Measurements from ENCODE around the gene NRROS.
"Not testable (repeated sequence)": the region's sequence is repeated elsewhere in the genome, so short reads cannot be mapped to it uniquely, and the experiment has no call there.

NRROS gene

DNA sequence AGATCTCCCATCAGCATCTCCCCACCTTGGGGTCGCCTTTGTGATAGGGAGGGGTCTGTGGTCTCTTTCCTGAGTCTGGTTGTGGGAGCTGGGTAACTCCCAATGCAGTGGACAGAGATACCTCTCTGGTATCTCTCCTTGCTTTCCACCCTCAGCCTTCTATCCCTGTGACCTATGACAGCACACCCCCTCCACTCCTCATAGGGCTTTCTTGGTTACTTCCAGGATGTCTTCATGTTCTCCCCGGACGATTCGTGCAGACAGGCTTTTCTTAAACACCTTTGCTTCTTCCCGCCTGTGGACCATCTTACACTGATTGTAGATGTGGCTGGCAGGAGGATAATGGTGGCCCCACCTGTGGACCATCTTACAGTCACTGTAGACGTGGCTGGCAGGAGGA, 14.2 kb upstream of the NRROS start:
- no peak for DNase-seq

DNA sequence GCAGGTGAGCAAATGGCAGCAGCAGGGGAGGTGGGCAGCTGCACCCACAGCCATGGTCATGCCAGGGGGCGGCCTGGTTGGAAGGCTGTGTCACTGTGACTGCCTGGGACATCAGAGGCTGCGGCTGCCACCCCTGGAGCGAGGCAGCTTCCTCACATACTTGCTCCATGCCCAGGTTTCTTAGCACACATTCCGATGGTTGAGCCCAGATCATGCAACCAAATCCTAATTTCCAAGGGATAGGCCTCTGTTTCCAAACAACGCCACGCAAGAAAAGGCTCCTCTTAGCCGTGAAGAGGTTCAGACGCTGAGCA, 11.6 kb upstream of the NRROS start:
- DNase-seq: no peak

DNA sequence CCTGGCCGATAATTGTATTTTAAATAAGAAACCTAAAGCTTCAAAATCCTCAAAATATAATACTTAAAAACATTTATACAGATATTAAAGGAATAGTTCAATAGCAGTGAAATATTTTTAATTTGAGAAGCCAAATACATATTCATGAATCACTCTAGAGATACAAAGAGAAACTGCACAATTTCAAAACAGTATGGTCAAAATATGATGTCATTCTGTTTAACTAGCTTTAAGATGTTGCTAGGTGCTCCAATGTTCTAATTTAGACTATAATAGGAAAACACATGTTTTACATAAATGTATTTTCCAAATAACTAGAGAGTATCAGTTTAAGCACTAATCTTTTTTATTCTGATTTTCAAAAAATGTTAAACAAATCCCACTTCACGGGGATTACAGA, 10.3 kb upstream of the NRROS start:
- DNase-seq: no peak

DNA sequence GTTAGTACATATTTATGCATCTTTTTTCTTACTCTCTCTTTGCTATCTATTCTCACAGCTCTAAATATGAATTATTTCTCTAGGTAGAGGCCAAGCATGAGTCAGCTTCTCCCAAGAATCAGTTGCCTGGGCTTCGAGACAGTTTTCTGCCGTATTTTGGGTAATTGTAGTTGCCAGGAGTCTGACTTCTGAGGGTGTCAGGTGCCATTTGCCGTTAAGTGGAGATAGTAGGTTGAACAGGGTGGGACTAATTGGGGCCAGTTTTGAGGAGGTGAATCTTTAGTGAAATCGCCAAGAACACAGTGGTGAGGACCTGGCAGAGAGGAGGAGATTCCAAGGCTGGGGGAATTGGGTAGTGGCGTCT, 7.8 kb upstream of the NRROS start:
- DNase-seq: no peak

DNA sequence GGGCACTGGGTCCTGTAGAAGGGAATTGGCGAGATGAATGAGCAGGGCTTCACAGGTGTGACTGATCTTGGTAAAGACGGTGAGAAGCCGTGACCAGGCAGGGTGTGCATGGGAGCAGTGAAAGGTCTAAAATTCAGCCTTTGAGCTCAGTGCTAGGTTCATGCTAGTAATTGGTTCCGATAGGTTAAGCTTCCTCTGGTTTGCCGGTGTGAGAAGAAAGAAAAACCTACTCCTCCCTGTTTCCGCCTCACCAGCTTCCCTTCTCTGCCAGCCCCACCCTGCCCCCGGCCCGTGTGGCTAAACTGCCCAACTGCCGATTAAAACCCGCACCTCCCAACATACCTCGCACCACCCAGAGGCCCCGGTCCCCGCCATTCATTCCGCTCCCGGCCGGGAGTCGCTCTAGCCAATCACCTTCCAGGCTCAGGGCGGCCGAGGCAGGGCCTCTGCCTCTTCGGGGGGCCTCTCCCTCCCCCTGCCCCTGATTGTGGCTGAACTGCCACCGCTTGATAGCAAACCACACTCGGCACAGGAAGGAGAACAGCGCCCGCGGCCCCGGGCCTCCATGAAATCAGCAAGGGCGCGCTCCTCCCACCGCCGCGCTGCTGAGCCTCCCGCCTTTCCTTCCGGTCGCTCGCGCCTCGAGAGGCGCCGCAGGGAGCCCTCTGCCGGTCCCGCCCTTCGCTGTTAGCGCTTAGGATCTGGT, 7.3 kb upstream of the NRROS start:
- DNase-seq: peak; percentile 90

DNA sequence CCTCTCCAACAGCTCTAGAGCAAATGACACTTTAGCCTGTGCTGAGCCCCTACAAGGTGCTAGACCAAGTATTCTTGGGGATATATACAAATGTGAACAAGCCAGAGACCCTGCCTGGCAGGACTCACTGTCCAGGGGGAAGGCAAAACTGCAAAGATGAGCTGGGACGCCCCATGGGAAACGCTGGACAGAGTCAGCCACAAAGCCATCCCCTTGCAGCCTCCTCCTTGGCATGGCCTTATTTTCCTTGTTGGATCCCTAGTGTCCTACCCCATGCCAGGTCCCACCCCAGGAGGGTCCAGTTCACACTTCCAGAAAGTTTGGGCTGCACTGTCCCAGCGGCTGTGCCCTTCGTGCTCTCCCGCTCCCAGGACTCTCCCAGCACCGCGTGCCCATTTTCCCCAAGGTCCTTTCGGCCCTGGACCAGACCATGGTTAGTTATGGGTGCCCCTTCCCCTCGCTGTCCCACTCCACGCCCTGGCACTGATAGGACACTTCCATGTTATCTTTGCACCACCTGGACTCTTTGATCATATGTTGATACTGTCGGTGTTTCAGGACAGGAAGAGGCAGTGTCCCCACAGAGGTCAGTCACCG, 5.8 kb upstream of the NRROS start:
- no peak for DNase-seq

DNA sequence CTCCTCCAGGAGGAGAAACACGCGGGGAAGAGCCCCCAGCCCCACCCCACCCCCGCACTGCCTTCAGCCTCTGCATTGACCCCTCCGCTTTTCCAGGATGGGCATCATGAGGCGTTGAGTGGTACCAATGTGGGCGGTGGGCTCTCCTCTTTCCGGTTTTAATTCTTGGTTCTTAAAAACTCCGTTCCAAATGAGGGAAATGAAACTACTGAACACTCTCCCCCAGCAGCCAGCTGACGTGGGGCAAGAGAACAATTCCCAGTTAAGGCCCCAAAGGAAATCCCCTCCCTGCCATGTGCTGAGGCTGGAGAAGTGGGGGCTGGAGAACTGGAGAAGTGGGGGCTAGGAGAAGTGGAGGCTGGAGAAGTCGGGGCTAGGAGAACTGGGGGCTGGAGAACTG, 5.3 kb upstream of the NRROS start:
- no peak for DNase-seq

DNA sequence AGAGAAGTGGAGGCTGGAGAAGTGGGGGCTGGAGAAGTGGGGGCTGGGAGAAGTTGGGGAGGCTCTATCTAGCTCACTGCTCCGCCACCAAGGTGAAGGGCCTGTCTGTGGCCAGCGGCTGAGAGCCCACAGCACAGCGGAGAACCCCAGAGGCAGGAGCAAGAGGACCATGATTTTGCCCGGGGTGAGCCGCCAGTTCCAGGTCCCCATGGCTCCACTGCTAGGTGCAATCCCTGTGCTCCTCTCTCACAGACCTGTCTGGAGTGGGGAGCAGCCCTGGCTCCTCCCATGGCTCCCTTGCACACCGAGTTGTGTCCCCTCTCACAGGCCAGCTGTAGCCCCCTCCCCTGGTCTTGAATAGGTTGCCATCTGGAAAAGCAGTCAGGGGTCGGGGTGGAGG, 4.7 kb upstream of the NRROS start:
- no peak for DNase-seq

DNA sequence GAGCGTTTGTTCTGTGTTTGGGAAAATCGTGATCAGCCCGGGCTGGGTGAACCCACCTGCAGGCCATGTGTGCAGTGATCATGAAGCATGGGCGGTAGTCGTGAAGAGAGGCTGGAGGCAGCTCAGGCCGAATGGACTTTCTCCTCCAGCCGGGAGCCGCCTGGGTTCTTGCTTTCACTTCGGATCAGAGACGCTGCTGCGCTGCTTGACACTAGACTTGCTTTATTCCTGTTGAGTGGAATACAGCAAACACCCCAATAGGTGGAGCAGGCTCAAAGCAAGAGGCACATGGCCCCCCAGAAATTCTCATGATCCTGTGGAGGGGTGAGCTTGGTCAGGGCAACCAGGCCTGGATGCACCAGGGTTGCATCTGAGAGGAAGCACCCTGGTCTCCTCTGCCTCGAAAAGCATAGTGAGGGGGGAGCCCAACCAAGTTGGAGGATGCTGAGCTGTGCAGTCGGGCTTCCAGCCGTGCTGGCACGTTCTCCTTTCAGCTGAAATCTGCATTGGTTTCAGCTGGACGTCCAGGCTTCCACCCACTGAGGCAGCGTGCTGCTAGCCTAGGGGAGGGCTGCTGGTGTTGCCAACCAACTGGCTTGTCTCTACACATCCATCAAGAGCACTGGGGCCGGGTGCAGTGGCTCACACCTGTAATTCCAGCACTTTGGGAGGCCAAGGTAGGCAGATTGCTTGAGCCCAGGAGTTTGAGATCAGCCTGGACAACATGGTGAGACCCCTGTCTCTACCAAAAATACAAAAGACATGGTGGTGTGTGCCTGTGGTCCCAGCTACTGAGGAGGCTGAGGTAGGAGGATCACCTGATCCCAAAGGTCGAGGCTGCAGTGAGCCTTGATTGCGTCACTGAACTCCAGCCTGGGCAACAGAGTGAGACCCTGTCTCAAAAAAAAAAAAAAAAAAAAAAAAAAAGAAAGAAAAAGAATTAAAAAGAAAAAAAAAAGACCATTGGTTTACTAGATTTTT, 2.8 kb upstream of the NRROS start:
- DNase-seq: no peak

DNA sequence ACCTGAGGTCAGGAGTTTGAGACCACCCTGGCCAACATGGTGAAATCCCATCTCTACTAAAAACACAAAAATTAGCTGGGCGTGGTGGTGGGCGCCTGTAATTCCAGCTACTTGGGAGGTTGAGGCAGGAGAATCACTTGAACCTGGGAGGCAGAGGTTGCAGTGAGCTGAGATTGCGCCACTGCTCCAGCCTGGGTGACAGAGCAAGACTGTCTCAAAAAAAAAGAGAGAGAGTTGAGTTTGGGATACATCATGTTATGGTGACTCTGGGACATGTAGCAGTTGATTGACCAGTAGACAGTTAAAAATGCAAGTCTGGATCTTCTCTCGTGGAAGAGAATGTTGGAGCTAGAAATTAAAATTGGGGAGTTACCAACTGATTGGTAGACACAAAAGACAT, 1.6 kb upstream of the NRROS start:
- DNase-seq: not testable (repeated sequence)

DNA sequence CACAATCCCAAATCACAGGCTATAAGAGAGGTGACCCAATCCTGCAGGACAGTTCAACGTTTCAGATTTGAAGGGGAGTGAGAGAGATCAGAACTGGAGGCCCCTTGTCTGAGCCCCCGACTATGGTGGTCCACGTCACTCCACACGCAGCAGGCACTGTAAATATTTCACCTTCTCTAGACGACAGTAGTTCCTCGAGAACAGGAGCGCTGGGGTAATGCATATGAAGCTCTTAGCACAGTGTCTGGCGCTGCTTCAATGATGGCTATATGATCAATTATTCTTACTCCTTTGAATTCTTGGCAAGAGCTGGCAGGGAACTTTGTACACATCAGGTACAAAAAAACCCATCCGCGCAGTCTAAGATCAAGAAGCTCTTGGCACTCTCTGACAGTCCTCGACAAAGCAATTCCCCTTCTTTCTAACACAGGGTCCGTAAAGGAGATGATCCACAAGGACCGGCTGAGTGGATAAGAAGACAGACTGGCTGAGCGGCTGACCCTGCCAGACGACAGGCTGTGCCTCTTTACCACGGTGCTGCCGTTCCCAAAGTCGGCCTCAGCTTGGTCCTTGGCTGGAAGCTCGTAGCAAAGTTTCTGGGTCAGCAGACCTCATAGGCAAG, 522 bp upstream of the NRROS start:
- DNase-seq: no peak

DNA sequence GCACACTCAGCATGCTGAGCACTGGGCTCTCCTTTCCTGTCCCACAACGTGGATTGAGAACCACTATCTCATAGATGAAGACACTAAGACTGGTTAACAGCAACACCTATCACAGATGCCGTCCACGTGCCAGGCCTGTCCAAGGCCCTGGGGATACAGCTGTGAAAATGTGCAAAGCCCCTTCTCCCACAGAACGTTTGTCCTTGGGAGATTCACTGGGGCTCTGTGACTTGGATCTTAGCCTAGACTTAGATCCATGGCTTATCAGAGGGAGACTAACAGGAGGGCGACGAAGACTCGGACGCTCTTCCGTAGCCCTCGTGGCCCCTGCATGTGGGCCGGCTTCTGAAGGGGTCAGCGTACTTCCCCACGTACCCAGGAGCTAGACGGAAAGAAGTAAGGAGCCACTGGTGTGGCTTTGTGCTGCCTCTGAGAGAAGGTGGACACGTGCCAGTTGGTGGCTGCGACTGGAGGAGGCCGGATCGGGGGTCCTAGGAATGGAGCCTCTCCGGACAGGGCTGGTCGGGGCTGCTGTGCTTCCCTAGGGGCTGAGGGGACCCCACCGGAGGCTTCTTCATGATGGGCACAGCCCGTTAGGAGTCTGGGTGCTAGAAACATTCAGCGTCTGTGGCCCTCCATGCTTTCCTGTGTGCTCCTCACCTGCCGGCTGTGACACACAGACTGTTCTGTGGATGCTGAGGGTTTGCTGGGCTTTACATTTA, 964 bp downstream of the NRROS start:
- DNase-seq: no peak

DNA sequence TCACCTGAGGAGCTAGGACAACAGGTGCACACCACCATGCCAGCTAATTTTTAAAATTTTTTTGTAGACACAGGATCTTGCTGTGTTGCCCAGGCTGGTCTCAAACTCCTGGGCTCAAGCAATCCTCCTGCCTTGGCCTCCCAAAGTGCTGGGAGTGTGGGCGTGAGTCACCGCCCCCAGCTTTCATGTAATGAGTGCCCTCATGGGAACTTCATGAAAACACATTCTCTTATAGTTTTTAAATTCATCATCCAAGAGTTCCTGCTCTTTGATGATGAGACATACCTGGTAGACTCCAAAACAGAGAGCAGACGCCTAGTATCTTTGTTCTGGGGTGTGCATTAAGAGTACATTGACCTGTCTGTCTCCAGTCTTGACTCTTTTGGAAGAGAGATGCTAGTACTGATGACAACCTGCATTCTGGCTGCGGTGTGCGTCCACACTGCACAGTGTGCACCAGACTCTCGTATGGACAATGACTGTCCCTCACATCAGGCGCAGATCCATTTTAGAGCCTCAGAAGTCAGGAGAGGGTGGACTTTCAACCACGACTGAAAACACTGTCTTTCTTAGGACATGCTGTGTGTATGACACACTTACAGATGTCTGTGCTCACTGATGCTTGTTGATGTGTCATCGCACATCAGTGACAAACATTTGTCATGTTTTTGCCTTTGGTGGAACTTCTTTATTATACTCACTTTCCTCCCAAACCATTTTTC, 2.0 kb downstream of the NRROS start:
- DNase-seq: no peak

DNA sequence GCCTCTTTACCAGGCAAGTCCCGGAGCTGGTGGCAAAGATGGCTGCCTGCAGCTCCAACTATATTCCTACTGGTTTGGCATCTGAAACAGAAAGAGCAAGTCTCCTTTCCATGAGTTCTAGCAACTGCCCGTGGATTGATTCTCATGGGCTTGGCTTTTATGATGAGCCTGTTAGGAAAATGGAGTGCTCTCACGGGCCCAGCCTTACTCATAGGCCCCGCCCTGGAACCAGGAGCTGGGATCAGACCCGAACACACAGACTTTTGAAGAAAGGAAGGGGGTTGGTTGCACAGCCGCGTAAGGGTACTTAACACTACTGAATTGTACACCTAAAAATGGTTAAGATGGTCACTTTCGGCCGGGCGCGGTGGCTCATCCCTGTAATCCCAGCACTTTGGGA, 2.9 kb downstream of the NRROS start:
- no peak for DNase-seq

DNA sequence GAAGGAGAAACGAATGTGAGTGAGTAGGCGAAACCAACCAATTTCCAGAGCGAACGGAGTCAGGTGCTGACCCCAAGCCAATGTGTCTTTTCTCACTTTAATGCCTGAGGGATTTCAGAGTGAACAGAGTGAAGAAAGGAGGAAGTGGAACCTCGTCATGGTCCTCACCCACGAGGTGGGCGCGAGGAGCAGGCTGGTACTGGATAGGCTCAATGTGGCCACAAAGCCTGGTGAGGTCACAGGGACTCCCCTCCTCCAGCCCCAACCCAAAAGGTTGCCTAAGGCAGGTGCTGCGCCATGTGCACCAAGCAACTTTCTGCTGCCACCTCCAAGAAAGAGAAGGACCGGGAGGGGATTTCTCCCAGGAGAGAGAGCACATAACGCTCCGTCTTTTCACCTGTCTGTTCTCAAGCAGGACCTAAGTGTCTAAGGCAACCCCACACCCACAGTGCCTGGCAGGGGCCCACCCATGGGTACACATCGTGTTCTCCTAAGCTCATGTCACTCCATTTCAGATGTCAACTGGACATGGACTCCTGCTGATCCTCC, 3.8 kb downstream of the NRROS start:
- DNase-seq: no peak

DNA sequence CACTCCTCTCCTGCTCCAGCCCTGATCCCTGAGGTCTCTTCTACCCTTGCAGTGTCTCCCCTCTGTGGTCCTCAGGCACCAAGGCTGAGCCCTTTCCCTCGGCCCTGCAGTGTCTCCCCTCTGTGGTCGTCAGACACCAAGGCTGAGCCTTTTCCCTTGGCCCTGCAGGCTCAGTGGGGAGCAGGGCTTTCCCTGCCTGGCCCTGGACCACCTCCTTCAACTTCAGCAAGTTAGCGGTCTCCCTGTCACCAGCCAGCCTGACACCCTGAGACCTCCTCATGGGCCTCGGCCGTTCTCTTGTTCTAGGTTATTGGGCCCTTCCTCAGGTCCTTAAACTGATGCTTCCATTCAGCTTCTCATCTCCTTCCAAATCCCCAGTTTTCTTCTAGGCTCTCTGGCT, 4.3 kb downstream of the NRROS start:
- no peak for DNase-seq

DNA sequence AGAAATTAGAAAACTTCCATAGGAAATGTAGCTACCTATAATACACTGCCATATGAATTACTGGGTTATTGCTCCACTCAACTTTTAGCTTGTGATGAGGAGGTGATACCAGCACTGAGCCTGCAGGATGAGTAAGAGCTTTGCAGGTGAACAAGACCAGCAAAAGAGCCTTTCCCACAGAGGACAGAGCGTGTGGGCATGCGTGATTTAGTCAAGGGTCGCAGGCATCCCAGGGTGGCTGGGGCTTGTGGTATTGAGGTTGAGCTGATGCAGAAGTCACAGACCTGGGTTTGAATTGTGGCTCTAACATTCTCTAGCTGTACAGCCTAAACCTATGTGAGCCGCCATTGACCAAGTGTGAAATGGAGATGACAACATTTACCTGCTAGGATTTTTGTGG, 5.6 kb downstream of the NRROS start:
- no peak for DNase-seq

DNA sequence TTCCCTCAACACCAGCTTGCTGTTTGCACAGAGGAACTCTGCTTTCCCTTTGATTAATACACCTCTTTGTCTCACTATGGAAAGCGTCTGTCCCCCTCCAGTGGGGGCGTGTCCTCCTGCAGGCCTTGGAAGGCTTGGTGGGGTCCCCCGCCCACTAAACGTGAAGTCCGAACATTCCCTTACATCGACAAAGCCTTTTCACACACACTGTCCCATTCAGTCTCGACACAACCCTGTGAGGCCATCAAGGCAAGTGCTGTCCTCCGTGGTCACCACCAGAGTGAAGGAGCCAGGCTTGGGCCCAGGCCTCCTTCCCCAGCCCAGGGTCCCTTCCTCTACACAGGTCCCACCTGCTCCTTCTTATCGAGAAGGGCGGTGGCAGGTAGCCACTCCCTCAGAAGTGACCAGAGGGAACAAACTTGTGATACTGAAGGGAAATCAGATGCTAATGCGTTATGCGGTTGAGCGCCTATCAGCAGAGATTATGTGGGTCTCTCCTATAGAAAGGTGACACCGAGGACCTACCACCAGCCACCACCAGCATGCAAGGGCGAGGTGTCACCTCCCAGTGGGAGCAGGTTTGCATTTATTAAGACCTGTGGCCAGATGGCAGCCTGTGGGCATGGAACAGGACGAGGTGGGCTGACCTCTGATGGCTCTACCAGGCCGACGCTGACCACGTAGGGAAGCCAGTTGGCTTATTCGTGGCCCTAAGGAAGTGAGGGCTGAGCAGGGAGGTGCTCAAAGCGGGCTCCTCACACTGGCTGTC, 6.6 kb downstream of the NRROS start:
- DNase-seq: no peak

DNA sequence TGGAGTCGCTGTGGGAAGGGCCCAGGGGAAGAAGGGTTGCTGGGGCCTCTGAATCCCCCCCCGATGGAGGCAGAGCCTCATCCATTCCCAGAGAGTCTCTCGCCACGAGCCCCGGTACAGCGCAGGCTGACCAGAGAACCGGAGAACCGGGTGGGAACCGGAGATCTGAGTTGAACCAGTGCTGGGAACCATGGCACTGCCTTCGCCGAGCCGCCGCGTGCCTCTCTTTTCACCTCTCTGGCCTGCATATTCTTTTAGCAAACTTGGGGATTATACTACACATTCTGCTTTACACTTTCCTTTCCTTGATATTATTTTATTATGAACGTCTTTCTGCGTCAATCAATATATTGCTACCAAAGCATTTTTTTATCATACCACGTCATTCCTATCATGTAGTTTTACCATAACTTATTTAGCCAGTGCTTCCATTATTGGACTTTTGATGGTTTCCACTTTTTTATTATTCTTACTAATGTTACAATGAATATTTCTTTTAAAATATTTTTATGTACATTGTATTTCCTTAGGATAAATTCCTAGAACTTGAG, 7.2 kb downstream of the NRROS start:
- DNase-seq: no peak

DNA sequence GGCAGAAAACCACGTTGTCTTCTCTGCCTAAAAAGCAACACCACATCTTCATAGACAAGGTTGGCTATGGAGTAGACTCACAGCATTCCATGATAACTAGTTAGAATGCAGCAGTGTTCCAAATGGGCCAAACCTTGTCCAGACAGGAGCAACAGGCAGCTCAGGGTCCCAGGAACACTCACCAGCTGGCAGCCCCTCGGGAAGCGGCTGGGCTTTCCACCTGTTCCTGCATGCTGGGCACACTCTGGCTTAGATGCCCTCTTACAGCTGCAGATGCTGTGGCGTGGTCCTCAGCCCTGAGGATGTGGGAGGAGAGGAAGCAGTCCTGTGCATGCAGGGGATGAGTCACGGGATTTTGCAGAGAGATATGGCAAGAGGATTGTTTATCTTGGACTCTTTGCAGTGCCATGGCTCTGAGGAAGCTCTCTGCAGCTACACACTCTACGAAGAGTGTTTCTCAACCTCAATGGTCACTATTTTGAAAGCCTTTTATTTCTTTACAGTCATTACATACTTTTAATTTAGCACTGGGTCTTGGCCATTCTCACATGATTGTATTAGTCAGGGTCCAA, 11.3 kb downstream of the NRROS start:
- peak; percentile 95 for DNase-seq

DNA sequence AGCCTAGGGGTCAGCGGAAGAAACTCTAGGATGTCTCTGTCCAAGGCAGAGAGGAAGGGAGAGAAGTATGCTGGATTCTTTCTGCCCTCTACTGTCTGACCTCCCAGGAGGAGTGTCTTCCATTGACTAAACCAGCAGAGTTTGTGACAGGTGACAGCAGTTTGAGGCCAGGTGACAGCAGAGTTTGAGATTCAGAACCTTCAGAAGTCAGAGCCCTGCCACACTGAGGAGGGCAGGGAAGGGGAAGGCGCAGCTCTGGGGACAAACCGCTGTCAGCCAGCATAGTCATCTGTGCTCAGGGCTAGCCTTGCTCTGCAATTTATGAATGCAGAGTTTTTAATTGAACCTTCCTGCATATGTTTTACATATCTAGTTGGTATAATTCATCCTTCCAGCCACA, 12.3 kb downstream of the NRROS start:
- DNase-seq: no peak
